HG02798 (cell line): Measurements from ENCODE around the gene UPF1.
"Not testable (repeated sequence)": the region's sequence is repeated elsewhere in the genome, so short reads cannot be mapped to it uniquely, and the experiment has no call there.

ENCODE experiments used
- ATAC-seq: cut with Tn5 transposase; IDR thresholded peaks from one replicate; pipeline ENCODE4 v1.9.1; 2021; ENCODE audit warnings: mild to moderate bottlenecking; ENCODE audit not compliant: unreplicated experiment, poor library complexity

UPF1 gene

GRCh38 chr19:18906605-18907519 lies 75.1 kb downstream of the UPF1 start:
- ATAC-seq: no peak

GRCh38 chr19:18908917-18909619 lies 77.3 kb downstream of the UPF1 start:
- no peak for ATAC-seq

GRCh38 chr19:18910010-18910409 lies 78.3 kb downstream of the UPF1 start:
- no peak for ATAC-seq

GRCh38 chr19:18910801-18911436 lies 79.2 kb downstream of the UPF1 start:
- ATAC-seq: no peak

- ATAC-seq: no peak
Measured at GRCh38 chr19:18912933-18913332, 81.2 kb downstream of the UPF1 start.

GRCh38 chr19:18913466-18913865 lies 81.7 kb downstream of the UPF1 start:
- no peak for ATAC-seq

- ATAC-seq: no peak
Measured at GRCh38 chr19:18915639-18916038, 83.9 kb downstream of the UPF1 start.

GRCh38 chr19:18917593-18917992 lies 85.8 kb downstream of the UPF1 start:
- ATAC-seq: not testable (repeated sequence)
